ENCODE results near the gene RPTOR. TPM values are rescaled to one million over a fixed set of nuclear protein-coding genes. Genes with fewer than 3 reads are reported as not detected.
"Not testable (repeated sequence)": the region's sequence is repeated elsewhere in the genome, so short reads cannot be mapped to it uniquely, and the experiment has no call there.

The RPTOR gene
- polyA plus RNA-seq, 1 donor = 31.1 TPM

- DNase-seq = no peak
These were observed 7.9 kb downstream of the RPTOR start for GRCh38 chr17:80552523-80552922.

GRCh38 chr17:80555266-80555665, 10.6 kb downstream of the RPTOR start:
- no peak for DNase-seq

- DNase-seq = no peak
These were observed 13.4 kb downstream of the RPTOR start for GRCh38 chr17:80558046-80558445.

GRCh38 chr17:80559825-80560251, 15.2 kb downstream of the RPTOR start:
- DNase-seq = no peak

- DNase-seq = no peak
These were observed 17.0 kb downstream of the RPTOR start for GRCh38 chr17:80561541-80562114.

DNA sequence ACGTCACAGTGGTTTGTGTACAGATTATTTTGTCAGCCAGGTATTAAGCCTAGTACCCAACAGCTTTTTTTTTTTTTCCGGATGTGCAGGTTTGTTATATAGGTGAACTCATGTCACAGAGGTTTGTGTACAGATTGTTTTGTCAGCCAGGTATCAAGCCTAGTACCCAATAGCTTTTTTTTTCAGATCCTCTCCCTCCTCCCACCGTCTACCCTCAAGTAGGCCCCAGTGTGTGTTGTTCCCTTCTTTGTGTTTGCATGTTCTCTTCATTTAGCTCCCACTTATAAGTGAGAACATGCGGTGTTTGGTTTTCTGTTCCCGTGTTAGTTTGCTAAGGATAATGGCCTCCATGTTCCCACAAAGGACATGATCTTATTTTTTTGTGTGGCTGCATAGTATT, 19.9 kb downstream of the RPTOR start:
- no peak for DNase-seq

GRCh38 chr17:80565343-80566053, 20.9 kb downstream of the RPTOR start:
- DNase-seq = no peak

DNA sequence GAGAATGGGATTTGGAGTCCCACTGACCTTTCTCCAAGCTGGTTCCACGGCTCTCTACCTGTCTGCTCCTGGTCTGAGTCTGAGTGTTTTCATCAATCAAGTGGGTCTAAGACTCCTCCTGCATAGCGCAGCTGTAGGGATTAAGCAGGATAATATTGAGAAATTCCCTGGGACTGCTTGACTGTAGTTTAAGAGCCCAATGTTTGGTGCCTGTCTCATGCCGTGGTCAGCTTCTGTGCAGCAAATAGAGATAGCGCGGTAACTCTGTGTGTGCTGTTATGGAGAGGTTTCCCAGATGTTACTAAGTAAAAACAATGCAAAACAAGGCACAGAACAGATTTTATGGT, 21.4 kb downstream of the RPTOR start:
- no peak for DNase-seq

DNA sequence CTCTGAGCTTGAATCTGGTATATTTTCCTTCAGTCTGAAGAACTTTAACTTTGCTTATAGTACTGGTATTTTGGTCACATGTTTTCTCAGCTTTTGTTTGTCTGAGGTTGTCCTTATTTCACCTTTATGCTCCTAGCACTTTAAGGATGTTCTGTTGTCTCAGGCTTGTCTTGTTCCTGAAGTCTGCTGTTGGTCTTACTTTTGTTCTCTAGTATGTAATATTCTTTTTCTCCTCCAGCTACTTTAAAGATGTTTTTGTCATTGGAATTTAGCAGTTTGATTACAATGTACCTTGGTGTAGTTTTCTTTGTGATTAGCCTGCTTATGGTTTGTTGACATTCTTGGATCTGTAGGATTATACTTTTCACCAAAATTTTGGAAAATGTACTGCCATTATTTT, 23.6 kb downstream of the RPTOR start:
- DNase-seq = no peak

GRCh38 chr17:80569924-80570323, 25.3 kb downstream of the RPTOR start:
- no peak for DNase-seq

DNA sequence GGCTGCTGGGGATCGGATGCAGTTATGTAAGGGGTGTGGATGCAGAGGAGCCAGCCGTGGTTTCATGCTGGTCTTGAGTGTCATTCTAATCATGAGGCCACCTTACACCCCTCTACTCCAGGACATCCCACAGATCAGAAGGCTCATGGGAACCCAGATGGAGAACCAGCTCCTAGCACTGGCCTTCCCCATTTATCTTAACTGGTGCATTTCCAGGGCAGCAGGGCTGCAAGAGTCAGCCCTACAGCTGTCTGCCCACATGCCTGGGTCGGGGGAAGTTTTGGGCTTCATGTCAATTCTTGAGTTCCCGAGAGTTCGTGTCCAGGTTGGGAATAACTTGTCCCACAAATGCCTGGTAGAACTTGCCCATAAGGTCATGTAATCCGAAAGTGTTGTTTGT, 29.1 kb downstream of the RPTOR start:
- no peak for DNase-seq

DNA sequence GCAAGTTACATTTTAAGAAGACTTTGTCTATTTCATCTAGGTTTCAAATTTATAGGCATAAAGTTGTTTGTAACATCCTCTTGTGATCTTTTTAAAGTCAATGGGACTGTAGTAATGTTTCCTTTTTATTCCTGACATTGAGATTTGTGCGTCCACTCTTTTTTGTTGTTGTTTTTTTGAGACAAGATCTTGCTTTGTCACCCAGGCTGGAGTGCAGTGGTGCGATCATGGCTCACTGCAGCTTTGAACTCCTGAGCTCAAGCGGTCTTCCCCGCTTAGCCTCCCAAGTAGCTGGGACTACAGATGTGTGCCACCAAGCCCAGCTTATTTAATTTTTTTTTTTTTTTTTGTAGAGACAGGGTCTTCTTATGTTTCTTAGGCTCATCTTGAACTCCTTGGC, 29.9 kb downstream of the RPTOR start:
- DNase-seq = no peak

DNA sequence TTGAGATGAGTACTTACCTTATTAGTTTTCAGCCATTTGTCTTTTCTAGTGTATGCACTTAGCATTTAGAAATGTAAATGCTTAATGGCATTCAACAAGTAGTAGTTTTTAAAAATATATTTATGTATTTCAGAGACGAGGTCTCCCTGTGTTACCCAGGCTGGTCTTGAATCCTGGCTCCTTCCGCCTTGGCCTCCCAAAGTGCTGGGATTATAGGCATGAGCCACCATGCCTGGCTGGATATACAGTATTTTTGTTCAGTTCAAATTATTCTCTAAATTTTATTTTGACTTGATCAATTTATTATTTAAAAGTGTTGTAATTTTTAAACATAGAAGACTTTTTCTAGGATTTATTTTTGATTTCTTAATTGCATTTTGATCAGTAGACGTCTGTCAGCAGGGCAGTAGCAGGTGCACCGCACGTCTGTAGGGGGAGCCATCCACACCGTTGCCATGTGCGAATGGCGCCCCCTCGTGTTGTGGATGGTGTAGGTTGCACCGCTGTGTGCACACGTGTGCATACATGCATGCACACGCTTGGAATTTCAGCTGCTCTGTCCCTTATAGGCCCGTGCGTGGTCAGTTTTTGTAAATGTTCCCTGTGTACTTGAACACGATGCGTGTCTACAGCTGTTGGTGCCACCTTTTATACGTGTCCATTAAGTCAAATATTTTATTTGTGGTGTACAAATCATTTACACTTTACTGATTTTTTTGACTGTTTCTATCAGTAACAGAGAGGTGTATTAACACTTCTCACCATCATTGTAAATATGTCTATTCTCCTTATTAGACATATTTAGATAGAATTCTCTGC, 30.6 kb downstream of the RPTOR start:
- peak; percentile 60 for DNase-seq

- no peak for DNase-seq
These were observed 33.4 kb downstream of the RPTOR start for GRCh38 chr17:80577876-80578570.

- DNase-seq = not testable (repeated sequence)
These were observed 34.2 kb downstream of the RPTOR start for GRCh38 chr17:80578668-80579388.

DNA sequence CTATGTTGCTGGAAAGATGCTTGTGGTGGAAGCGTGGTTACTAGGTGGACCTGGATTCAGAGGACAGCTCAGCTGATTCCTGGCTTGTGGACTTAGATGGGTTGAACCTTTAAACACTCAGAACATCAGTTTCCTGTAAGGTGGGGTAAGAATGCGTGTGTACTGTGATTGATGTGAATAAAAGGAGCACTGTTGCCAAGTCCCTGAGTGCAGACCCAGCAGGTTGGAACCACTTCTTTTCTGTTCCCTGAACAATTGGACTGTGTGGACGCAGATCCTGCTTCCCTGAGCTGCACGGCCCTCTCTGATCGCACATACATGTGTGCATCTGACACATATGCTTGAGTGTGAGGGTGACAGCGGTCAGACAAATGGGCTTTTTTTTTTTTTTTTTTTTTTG, 37.5 kb downstream of the RPTOR start:
- DNase-seq = no peak

DNA sequence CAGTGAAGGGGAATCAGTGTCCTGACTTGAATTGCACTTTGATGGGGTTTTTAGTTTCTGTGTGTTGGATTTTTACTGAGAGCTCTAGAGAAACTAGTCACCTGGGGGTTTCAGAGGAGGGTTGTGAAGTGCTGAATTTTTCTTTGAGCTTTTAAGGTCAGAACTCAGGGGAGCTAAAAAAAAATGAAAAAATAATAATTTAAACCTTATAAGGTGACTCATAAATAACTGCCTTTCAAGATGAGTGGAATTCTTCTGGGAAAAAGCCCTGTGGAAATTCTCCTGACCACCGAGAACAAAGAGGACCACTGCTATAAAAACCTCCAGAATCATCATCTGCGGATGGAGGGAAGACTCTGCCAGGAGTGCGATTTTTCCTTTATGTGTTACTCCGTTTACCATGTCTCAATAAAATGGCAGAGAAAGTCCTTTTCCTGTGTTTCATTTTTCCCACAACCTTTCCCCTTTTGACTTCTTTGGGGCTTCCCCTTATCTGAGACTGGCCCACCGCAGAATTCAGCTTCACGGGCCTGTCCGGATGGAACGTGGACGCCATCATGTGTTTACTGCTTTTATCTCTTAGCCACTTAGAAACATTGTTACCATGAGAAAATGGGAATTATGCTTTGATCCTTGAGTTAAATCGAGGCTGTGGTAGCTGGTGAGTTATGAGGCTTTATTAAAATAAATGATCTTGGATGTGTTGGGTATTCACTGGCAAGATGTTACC, 39.7 kb downstream of the RPTOR start:
- no peak for DNase-seq

DNA sequence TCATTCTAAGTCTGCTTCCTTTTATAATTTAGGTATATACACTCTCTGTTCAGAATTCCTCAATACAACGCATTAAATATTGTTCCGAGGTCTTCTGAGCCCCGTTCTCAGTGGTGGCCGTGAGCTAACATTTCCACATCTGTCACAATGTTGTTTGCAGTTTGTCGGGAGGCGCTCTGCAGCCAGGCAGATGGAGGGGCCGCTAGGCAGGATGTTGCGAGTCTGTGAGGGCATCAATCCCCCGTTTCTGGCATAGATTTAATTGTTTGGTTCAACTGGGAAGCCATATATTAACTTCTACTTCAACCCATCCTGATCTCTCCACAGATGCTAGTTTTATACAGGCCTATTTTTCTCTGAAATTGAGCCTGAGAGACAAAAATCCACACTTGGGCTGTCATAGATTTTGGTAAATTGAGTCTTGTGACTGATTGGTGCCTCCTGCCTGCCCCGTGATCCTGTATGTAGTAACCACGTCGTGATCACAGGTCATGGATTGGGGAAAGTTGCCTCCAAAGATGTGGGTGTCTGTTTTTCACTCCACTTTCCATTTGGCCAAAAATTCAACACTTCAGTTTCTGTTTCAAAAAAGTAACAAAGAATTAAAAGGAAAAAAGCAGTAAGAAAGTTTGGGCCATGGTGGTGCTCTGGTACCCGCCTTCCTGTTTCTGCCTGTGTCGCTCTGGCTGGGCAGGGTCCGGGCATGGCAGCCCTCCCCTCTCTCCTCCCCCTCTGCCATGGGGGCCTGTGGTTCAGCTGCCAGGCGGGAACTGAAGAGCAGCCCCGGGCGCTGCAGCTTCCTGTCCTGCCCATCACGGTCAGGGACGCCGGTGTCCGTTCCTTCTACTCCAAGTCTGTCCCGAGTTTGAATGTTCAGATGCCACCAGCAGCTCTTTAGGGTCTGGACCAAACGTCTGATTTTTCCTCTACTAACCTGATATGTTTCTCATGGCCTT, 41.5 kb downstream of the RPTOR start:
- DNase-seq = no peak

GRCh38 chr17:80586846-80587228, 42.2 kb downstream of the RPTOR start:
- DNase-seq = no peak

GRCh38 chr17:80588702-80589383, 44.2 kb downstream of the RPTOR start:
- DNase-seq = no peak
